ELR (cell line): Measurements from ENCODE around the gene STXBP5L.
"Not testable (repeated sequence)": the region's sequence is repeated elsewhere in the genome, so short reads cannot be mapped to it uniquely, and the experiment has no call there.

Experiments used
- DNase-seq: peaks from one replicate; pipeline ENCODE4 v3.0.0-alpha.2; 2015; ENCODE audit warnings: low read depth

Gene STXBP5L

GRCh38 chr3:120908030-120908794, at the start of gene STXBP5L:
STXBP5L (plus strand) TSS chr3:120908205; CDS start chr3:120909579, 1,374 bp downstream.
- DNase-seq = peak; percentile 63

GRCh38 chr3:120858521-120858920, 49.5 kb upstream of the STXBP5L start:
- peak; percentile 28 for DNase-seq

GRCh38 chr3:120864541-120864940, 43.5 kb upstream of the STXBP5L start:
- no peak for DNase-seq

- DNase-seq = no peak
Observed at GRCh38 chr3:120875507-120875906, 32.5 kb upstream of the STXBP5L start.

- DNase-seq = peak; percentile 10
Observed at GRCh38 chr3:120875989-120876388, 32.0 kb upstream of the STXBP5L start.

GRCh38 chr3:120879411-120879810, 28.6 kb upstream of the STXBP5L start:
- no peak for DNase-seq

- no peak for DNase-seq
Observed at GRCh38 chr3:120892921-120893320, 15.1 kb upstream of the STXBP5L start.

- DNase-seq = no peak
Observed at GRCh38 chr3:120894316-120895057, 13.5 kb upstream of the STXBP5L start.

GRCh38 chr3:120901716-120902115, 6.3 kb upstream of the STXBP5L start:
- DNase-seq = not testable (repeated sequence)

- no peak for DNase-seq
Observed at GRCh38 chr3:120903221-120903620, 4.8 kb upstream of the STXBP5L start.

- no peak for DNase-seq
Observed at GRCh38 chr3:120907659-120908029, 361 bp upstream of the STXBP5L start.

GRCh38 chr3:120908795-120909601, 993 bp downstream of the STXBP5L start:
- no peak for DNase-seq

- DNase-seq = no peak
Observed at GRCh38 chr3:120909602-120909878, 1.5 kb downstream of the STXBP5L start.

- no peak for DNase-seq
Observed at GRCh38 chr3:120926146-120926545, 18.1 kb downstream of the STXBP5L start.

- peak; percentile 10 for DNase-seq
Observed at GRCh38 chr3:120928991-120929390, 21.0 kb downstream of the STXBP5L start.

GRCh38 chr3:120931593-120931992, 23.6 kb downstream of the STXBP5L start:
- no peak for DNase-seq

GRCh38 chr3:120956143-120956542, 48.1 kb downstream of the STXBP5L start:
- DNase-seq = no peak

GRCh38 chr3:120982608-120983320, 74.8 kb downstream of the STXBP5L start:
- no peak for DNase-seq

GRCh38 chr3:120983321-120983665, 75.3 kb downstream of the STXBP5L start:
- no peak for DNase-seq

GRCh38 chr3:120983841-120984240, 75.8 kb downstream of the STXBP5L start:
- DNase-seq = peak; percentile 6

- DNase-seq = no peak
Observed at GRCh38 chr3:120985242-120985641, 77.2 kb downstream of the STXBP5L start.

GRCh38 chr3:120988994-120989393, 81.0 kb downstream of the STXBP5L start:
- no peak for DNase-seq
